Heart left ventricle (tissue), 13 donors: ENCODE measurements around the gene TNFSF4.

Experiments
- POLR2A ChIP-seq, 2 donors: fragments of 450-650 bp; IDR thresholded peaks; one replicate each; pipeline ENCODE4 v1.6.1; 2017; ENCODE audit warnings: antibody characterized with exemption in 2 of 2, mild to moderate bottlenecking in 2 of 2, moderate library complexity in 2 of 2
- TF ChIP-seq, protein P1 (sequence below), 12 donors: fragments of 200-600 bp; sonication (generic) in 4 of 12; IDR thresholded peaks; one replicate each; pipeline versions ENCODE4 v1.5.0 to v1.8.0; 2018 to 2022; ENCODE audit warnings: antibody characterized with exemption in 12 of 12, mild to moderate bottlenecking in 5 of 12
- donor health status: ischemic (EF 13 %, LVEDD 7.1; RV severe dilation, severe dysfunction).
- donor health status: DM: no; HTN: yes; CAD: no.
- donor health status: DM: no; HTN: no; CAD: no.
- donor health status: ischemic (EF 25% LVEDD 6.9; RV normal size, moderate dysfunction).
- donor health status: ischemic (EF 25% LVEDD 5.7; RV mildly dilated, moderate dysfunction).
- donor health status: ischemic (EF 35%, LVEDD 5.7; RV mildly dilated, moderate dysfunction).
- donor health status: nonischemic (EF 11% LVEDD 7.7; RV severe dilation, severe dysfunction).
- donor health status: DM: yes; HTN: yes; CAD: no.
- donor health status: PGD.
- donor health status: ischemic (EF 29% LVEDD 5.4; RV normal size, mild dysfunction).
- donor health status: nonischemic (EF 23%, LVEDD 6.1; RV moderate dilation, normal function).

DNA sequence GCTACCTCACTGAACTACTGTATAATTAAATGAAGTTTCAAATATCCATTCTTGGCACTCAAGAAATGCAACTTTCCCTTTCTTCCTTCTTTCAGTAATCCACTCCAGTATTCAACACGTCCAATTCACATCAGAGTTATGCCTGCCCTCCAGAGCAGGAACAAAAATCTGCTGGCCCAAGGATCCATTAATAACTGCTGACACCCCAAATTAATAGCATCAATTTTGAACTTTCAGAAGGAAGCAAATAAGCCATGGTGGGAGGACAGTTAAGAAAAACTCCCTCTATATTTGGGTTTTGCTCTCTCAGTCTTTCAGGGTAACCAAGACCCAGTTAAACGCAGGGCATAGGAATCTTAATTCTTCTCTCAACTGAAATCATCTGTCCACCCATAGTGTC, 31.9 kb upstream of the TNFSF4 start:
- TF ChIP-seq, protein P1, sequence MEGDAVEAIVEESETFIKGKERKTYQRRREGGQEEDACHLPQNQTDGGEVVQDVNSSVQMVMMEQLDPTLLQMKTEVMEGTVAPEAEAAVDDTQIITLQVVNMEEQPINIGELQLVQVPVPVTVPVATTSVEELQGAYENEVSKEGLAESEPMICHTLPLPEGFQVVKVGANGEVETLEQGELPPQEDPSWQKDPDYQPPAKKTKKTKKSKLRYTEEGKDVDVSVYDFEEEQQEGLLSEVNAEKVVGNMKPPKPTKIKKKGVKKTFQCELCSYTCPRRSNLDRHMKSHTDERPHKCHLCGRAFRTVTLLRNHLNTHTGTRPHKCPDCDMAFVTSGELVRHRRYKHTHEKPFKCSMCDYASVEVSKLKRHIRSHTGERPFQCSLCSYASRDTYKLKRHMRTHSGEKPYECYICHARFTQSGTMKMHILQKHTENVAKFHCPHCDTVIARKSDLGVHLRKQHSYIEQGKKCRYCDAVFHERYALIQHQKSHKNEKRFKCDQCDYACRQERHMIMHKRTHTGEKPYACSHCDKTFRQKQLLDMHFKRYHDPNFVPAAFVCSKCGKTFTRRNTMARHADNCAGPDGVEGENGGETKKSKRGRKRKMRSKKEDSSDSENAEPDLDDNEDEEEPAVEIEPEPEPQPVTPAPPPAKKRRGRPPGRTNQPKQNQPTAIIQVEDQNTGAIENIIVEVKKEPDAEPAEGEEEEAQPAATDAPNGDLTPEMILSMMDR (IDR thresholded peaks at IDR 0.05), result no peak
- no peak for TF ChIP-seq POLR2A (IDR thresholded peaks at IDR 0.05)
